Measurements from ENCODE around the gene MAGEC1. TPM values are rescaled to one million over a fixed set of nuclear protein-coding genes. Genes with fewer than 3 reads are reported as not detected.
"Not testable (repeated sequence)": the region's sequence is repeated elsewhere in the genome, so short reads cannot be mapped to it uniquely, and the experiment has no call there.

Gene MAGEC1
- total RNA-seq, result not detected
- not detected for polyA plus RNA-seq

DNA sequence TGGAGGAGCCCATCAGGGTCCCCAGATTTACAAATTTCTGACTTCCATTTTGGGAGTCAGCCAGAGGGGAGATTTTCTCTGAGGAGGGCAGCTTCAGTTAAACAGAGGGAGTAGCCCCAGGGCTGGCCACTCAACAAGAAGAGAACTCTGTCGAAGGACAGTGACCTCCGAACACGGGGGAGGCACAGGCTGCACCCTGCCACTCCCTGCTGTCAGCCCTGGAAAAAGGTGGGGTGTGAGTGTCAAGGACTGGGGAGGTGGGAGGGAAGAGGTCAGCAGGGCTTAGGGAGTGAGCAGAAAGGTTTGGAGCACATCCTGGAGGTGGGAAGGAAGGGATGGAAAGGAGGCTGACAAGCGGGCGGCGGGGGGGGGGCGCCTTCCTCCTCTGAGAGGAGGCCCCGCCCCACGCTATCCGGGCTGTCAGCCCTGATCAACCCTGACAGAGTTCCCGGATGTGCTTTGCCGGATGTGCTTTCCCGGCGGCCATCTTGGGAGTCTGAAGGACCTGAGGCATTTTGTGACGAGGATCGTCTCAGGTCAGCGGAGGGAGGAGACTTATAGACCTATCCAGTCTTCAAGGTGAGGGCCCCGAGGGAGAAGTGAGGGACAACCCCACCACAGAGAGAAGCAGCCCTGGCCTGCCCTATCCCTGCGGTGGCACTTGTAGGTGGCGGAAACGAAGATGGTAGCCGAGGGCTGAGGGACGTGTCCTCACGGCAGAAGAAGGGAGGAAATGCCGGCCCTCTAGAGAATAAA is at the start of gene MAGEC1:
Gene MAGEC1, plus strand, starts transcription at position 495 of the 756 bp plus-strand sequence. CDS start 1,179 bp downstream, outside the sequence.
- no peaks in the 10 kb centered on the region for H3K4me1 Mint-ChIP-seq
- H3K4me3 ChIP-seq (ENCODE audit: low read depth, low read length), result no peak within 1 kb of the TSS
- H3K9me3 Mint-ChIP-seq, result peaks cover 0 to 9% (median 0%) of the 10 kb centered on the region in 7 donors
- H3K27ac Mint-ChIP-seq, result no peak within 1 kb of the TSS
- no peak within 1 kb of the TSS for H3K27ac ChIP-seq (ENCODE audit: insufficient read depth, low read length, poor library complexity, severe bottlenecking)
- no peaks in the 10 kb centered on the region for H3K4me1 ChIP-seq (ENCODE audit: control insufficient read depth, insufficient read depth, low read length, poor library complexity, severe bottlenecking)
- no peaks in the 10 kb centered on the region for H3K9me3 ChIP-seq (ENCODE audit: control insufficient read depth in 2 of 2, low read length in 2 of 2)
- DNase-seq (no peak), ATAC-seq (ENCODE audit: low read depth in 2 of 2) (no peak)
- H3K36me3 Mint-ChIP-seq, result no peaks in the 10 kb centered on the region
- H3K36me3 ChIP-seq (ENCODE audit: control insufficient read depth, insufficient read depth, low read length), result no peaks in the 10 kb centered on the region
- H3K27me3 Mint-ChIP-seq, result no peaks in the 10 kb centered on the region
- no peak within 1 kb of the TSS for H3K4me3 Mint-ChIP-seq
- no peaks in the 10 kb centered on the region for H3K27me3 ChIP-seq (ENCODE audit: control insufficient read depth, insufficient read depth, low read length)

- Mint-ChIP-seq H3K4me1 (no peaks in the 10 kb centered on the region), H3K36me3 (no peaks in the 10 kb centered on the region), H3K9me3 (peaks cover 0 to 5% (median 0%) of the 10 kb centered on the region in 7 donors), H3K4me3 (no peak overlapping the region), H3K27ac (no peak overlapping the region), H3K27me3 (no peaks in the 10 kb centered on the region)
- ATAC-seq (ENCODE audit: low read depth in 2 of 2), result no peak
- H3K4me1 ChIP-seq (ENCODE audit: control insufficient read depth, insufficient read depth, low read length, poor library complexity, severe bottlenecking), result no peaks in the 10 kb centered on the region
- no peaks in the 10 kb centered on the region for H3K36me3 ChIP-seq (ENCODE audit: control insufficient read depth, insufficient read depth, low read length)
- DNase-seq, result no peak
- no peak overlapping the region for H3K27ac ChIP-seq (ENCODE audit: insufficient read depth, low read length, poor library complexity, severe bottlenecking)
- no peaks in the 10 kb centered on the region for H3K27me3 ChIP-seq (ENCODE audit: control insufficient read depth, insufficient read depth, low read length)
- H3K9me3 ChIP-seq (ENCODE audit: control insufficient read depth in 2 of 2, low read length in 2 of 2), result peaks cover 0 to 2% of the 10 kb centered on the region in 2 experiments
- no peak overlapping the region for H3K4me3 ChIP-seq (ENCODE audit: low read depth, low read length)
These were observed 46.2 kb upstream of the MAGEC1 start for GRCh38 chrX:141857479-141857878.

- DNase-seq (no peak), ATAC-seq (ENCODE audit: low read depth in 2 of 2) (no peak)
- Mint-ChIP-seq H3K27ac (no peak overlapping the region), H3K9me3 (peaks cover 0 to 7% (median 0%) of the 10 kb centered on the region in 7 donors), H3K27me3 (no peaks in the 10 kb centered on the region), H3K36me3 (no peaks in the 10 kb centered on the region), H3K4me1 (no peaks in the 10 kb centered on the region), H3K4me3 (no peak overlapping the region)
- H3K4me3 ChIP-seq (ENCODE audit: low read depth, low read length), result no peak overlapping the region
- H3K9me3 ChIP-seq (ENCODE audit: control insufficient read depth in 2 of 2, low read length in 2 of 2), result no peaks in the 10 kb centered on the region
- no peaks in the 10 kb centered on the region for H3K4me1 ChIP-seq (ENCODE audit: control insufficient read depth, insufficient read depth, low read length, poor library complexity, severe bottlenecking)
- H3K36me3 ChIP-seq (ENCODE audit: control insufficient read depth, insufficient read depth, low read length), result no peaks in the 10 kb centered on the region
- no peak overlapping the region for H3K27ac ChIP-seq (ENCODE audit: insufficient read depth, low read length, poor library complexity, severe bottlenecking)
- H3K27me3 ChIP-seq (ENCODE audit: control insufficient read depth, insufficient read depth, low read length), result no peaks in the 10 kb centered on the region
These were observed 24.1 kb upstream of the MAGEC1 start for GRCh38 chrX:141879616-141880015.

DNA sequence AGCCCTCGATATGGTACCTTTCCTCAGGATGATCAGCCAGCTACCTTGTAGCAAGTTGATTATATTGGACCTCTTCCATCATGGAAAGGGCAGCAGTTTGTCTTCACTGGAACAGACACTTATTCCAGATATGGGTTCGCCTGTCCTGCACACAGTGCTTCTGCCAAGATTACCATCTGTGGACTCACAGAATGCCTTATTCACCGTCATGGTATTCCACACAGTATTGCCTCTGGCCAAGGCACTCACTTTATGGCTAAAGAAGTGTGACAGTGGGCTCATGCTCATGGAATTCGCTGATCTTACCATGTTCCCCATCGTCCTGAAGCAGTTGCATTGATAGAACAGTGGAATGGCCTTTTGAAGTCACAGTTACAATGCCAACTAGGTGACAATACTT is 14.9 kb upstream of the MAGEC1 start:
- not testable (repeated sequence) for H3K27me3 ChIP-seq (ENCODE audit: control insufficient read depth, insufficient read depth, low read length); H3K36me3 Mint-ChIP-seq; ATAC-seq (ENCODE audit: low read depth in 2 of 2); H3K27ac Mint-ChIP-seq; H3K36me3 ChIP-seq (ENCODE audit: control insufficient read depth, insufficient read depth, low read length); DNase-seq; H3K27me3 Mint-ChIP-seq; H3K4me1 ChIP-seq (ENCODE audit: control insufficient read depth, insufficient read depth, low read length, poor library complexity, severe bottlenecking); H3K27ac ChIP-seq (ENCODE audit: insufficient read depth, low read length, poor library complexity, severe bottlenecking); H3K4me1 Mint-ChIP-seq; H3K9me3 ChIP-seq (ENCODE audit: control insufficient read depth in 2 of 2, low read length in 2 of 2); H3K9me3 Mint-ChIP-seq; H3K4me3 ChIP-seq (ENCODE audit: low read depth, low read length); H3K4me3 Mint-ChIP-seq

- Histone ChIP-seq H3K27me3 (ENCODE audit: control insufficient read depth, insufficient read depth, low read length) (no peaks in the 10 kb centered on the region), H3K4me1 (ENCODE audit: control insufficient read depth, insufficient read depth, low read length, poor library complexity, severe bottlenecking) (no peaks in the 10 kb centered on the region), H3K36me3 (ENCODE audit: control insufficient read depth, insufficient read depth, low read length) (no peaks in the 10 kb centered on the region), H3K9me3 (ENCODE audit: control insufficient read depth in 2 of 2, low read length in 2 of 2) (no peaks in the 10 kb centered on the region), H3K4me3 (ENCODE audit: low read depth, low read length) (no peak overlapping the region), H3K27ac (ENCODE audit: insufficient read depth, low read length, poor library complexity, severe bottlenecking) (no peak overlapping the region)
- Mint-ChIP-seq H3K9me3 (peaks cover 0 to 3% (median 0%) of the 10 kb centered on the region in 7 donors), H3K27me3 (no peaks in the 10 kb centered on the region), H3K27ac (no peak overlapping the region), H3K4me1 (no peaks in the 10 kb centered on the region), H3K4me3 (no peak overlapping the region), H3K36me3 (no peaks in the 10 kb centered on the region)
- no peak for ATAC-seq (ENCODE audit: low read depth in 2 of 2)
- DNase-seq, result no peak
These were observed 9.0 kb upstream of the MAGEC1 start for GRCh38 chrX:141894733-141895132.

DNA sequence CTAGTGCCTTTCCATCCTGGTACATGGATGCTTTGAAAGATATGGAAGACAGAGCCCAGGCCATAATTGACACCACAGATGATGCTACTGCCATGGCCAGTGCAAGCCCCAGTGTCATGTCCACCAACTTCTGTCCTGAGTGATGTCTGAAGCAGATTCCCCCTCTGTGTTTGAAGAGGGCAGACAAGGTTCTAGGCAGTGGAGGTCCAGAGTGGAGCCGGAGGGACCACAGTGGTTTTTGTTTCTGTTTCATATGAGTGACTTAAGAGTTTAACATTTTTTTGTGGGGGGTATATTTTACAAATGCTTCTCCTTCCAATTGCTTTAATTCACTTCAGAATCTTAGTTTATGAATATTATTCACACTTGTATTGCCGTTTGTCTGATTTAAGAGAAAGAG is 6.0 kb upstream of the MAGEC1 start:
- ATAC-seq (ENCODE audit: low read depth in 2 of 2) (no peak), DNase-seq (no peak)
- Mint-ChIP-seq H3K9me3 (peaks cover 0 to 3% (median 0%) of the 10 kb centered on the region in 7 donors), H3K4me1 (no peaks in the 10 kb centered on the region), H3K27ac (no peak overlapping the region), H3K27me3 (no peaks in the 10 kb centered on the region), H3K4me3 (no peak overlapping the region), H3K36me3 (no peaks in the 10 kb centered on the region)
- Histone ChIP-seq H3K4me3 (ENCODE audit: low read depth, low read length) (no peak overlapping the region), H3K9me3 (ENCODE audit: control insufficient read depth in 2 of 2, low read length in 2 of 2) (no peaks in the 10 kb centered on the region), H3K27me3 (ENCODE audit: control insufficient read depth, insufficient read depth, low read length) (no peaks in the 10 kb centered on the region), H3K4me1 (ENCODE audit: control insufficient read depth, insufficient read depth, low read length, poor library complexity, severe bottlenecking) (no peaks in the 10 kb centered on the region), H3K36me3 (ENCODE audit: control insufficient read depth, insufficient read depth, low read length) (no peaks in the 10 kb centered on the region), H3K27ac (ENCODE audit: insufficient read depth, low read length, poor library complexity, severe bottlenecking) (no peak overlapping the region)

- ATAC-seq (ENCODE audit: low read depth in 2 of 2) (no peak), DNase-seq (no peak)
- Histone ChIP-seq H3K9me3 (ENCODE audit: control insufficient read depth in 2 of 2, low read length in 2 of 2) (no peaks in the 10 kb centered on the region), H3K4me1 (ENCODE audit: control insufficient read depth, insufficient read depth, low read length, poor library complexity, severe bottlenecking) (no peaks in the 10 kb centered on the region), H3K36me3 (ENCODE audit: control insufficient read depth, insufficient read depth, low read length) (no peaks in the 10 kb centered on the region), H3K4me3 (ENCODE audit: low read depth, low read length) (no peak overlapping the region), H3K27ac (ENCODE audit: insufficient read depth, low read length, poor library complexity, severe bottlenecking) (no peak overlapping the region), H3K27me3 (ENCODE audit: control insufficient read depth, insufficient read depth, low read length) (no peaks in the 10 kb centered on the region)
- H3K4me1 Mint-ChIP-seq, result no peaks in the 10 kb centered on the region
- no peaks in the 10 kb centered on the region for H3K36me3 Mint-ChIP-seq
- H3K27me3 Mint-ChIP-seq, result no peaks in the 10 kb centered on the region
- H3K9me3 Mint-ChIP-seq, result peaks cover 0 to 6% (median 0%) of the 10 kb centered on the region in 7 donors
- no peak overlapping the region for H3K27ac Mint-ChIP-seq
- no peak overlapping the region for H3K4me3 Mint-ChIP-seq
These were observed 1.3 kb upstream of the MAGEC1 start for GRCh38 chrX:141902366-141902765.

DNA sequence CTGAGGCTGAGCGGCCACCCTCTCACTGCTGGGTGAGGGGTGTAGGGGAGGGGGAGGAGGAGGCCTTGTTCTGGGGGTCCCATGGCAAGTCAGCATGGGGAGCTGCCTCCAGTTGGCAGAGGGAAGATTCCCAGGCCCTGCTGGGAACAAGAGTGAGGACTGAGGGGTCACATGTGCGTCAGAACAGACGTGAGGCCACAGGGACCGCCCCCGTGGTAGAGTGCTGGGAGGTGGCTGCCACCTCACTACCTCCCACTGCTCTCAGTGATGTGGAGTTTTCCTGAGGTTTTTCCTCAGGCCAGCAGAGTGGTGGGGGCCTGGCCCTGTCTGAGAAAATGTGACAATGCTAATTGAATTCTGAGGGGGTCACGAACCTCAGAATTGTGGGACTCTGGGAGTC is 568 bp downstream of the MAGEC1 start:
- DNase-seq (no peak), ATAC-seq (ENCODE audit: low read depth in 2 of 2) (no peak)
- H3K27me3 Mint-ChIP-seq, result no peaks in the 10 kb centered on the region
- H3K4me3 ChIP-seq (ENCODE audit: low read depth, low read length), result no peak overlapping the region
- H3K9me3 Mint-ChIP-seq, result peaks cover 0 to 9% (median 0%) of the 10 kb centered on the region in 7 donors
- H3K27ac ChIP-seq (ENCODE audit: insufficient read depth, low read length, poor library complexity, severe bottlenecking), result no peak overlapping the region
- no peaks in the 10 kb centered on the region for H3K9me3 ChIP-seq (ENCODE audit: control insufficient read depth in 2 of 2, low read length in 2 of 2)
- H3K36me3 ChIP-seq (ENCODE audit: control insufficient read depth, insufficient read depth, low read length), result no peaks in the 10 kb centered on the region
- H3K4me3 Mint-ChIP-seq, result no peak overlapping the region
- no peaks in the 10 kb centered on the region for H3K27me3 ChIP-seq (ENCODE audit: control insufficient read depth, insufficient read depth, low read length)
- no peaks in the 10 kb centered on the region for H3K36me3 Mint-ChIP-seq
- H3K27ac Mint-ChIP-seq, result no peak overlapping the region
- no peaks in the 10 kb centered on the region for H3K4me1 ChIP-seq (ENCODE audit: control insufficient read depth, insufficient read depth, low read length, poor library complexity, severe bottlenecking)
- H3K4me1 Mint-ChIP-seq, result no peaks in the 10 kb centered on the region
